Globus pallidus (tissue), 1 donor: Measurements from ENCODE around the gene C2orf69.

Source experiments
- DNase-seq: peaks from one replicate; pipeline ENCODE4 v3.0.0-alpha.2; 2015; ENCODE audit warnings: low spot score

C2orf69 gene

DNA sequence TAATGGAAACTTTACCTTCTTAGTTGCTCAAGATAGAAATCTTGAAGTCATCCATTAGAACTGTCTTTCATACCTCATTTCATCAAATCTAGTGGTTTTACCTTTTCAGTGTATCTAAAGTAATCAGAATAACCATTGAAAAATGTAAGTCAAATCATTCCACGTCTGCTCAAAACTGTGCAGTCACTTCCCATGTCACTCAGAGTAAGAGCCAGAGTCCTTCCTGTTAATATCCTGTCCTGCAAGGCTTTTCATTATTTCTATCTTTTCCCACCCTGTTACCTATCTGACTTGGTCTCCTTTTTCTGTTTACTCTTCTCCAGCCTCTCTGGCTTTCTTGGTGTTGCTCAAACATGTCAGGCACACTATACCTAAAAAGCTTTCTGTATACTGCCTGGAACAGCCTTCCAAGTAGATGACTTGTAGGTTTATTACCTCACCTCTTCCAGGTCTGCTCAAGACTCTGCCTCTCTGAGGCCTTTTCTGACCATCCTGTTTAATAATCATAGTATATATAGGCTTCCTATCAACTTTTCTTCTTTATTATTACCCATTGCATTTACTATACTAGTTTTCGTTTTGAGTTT is 3.4 kb downstream of the C2orf69 start:
- DNase-seq: no peak

DNA sequence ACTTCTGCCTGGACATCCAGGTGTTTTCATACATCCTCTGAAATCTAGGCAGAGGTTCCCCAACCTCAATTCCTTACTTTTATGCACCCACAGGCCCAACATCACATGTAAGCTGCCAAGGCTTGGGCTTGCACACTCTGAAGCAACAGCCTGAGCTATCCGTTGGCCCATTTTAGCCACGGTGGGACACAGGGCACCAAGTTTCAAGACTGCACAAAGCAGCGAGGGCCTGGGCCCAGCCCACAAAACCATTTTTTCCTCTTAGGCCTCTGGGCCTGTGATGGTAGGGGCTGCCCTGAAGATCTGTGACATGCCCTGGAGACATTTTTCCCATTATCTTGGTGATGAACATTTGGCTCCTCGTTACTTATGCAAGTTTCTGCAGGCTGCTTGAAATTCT is 5.9 kb downstream of the C2orf69 start:
- DNase-seq: no peak

DNA sequence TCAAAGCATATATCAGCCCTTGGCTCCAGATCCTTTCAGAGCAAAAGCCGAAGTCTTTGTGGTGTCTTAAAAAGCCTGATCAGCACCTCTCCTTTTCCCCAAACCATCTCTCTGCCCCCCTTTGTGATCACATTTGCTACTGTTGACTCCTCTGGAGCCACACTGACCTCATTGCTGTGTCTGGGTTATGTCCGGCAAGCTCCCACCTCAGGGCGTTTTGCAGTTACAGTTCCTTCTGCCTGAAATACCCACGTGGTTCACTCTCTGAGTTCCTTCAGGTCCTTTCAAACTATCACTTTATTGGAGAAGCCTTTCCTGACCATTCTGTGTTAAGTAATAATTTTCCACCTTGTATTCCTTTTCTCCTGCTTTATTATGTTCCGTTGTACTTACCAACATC is 11.8 kb downstream of the C2orf69 start:
- DNase-seq: no peak

DNA sequence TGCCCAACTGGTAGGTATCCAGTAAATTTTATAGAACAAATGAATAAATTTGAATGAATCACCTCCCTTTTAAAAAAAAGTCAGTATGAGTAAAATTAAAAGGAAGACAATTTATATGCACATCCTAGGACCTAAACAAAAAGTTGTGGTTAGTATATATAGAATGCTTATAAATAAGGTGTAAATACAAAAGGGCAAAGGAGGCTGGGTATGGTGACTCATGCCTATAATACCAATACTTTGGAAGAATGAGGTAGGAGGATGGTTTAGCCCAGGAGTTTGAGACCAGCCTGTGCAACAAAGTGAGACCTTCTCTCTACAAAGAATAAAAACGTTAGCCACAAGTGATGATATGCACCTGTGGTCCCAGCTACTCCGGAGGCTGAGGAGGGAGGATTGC is 12.8 kb downstream of the C2orf69 start:
- no peak for DNase-seq

DNA sequence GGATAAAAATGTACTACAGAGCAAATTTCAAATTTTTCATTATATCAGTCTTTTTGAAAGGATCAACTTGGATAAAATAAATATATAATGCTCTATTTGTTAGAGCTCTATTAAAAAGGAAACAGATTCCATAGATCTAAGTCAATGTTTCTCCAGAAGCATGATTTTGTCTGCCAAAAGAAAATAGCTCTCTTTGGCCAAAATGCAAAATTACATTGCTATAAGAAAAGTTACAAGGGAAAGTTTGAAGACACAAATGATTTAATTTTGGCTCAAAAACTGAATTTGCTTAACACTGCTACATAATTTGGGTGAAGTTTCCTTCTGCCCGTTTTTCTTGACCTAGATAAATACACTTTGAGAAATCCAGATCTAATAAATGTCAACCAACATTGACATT is 15.7 kb downstream of the C2orf69 start:
- DNase-seq: no peak

DNA sequence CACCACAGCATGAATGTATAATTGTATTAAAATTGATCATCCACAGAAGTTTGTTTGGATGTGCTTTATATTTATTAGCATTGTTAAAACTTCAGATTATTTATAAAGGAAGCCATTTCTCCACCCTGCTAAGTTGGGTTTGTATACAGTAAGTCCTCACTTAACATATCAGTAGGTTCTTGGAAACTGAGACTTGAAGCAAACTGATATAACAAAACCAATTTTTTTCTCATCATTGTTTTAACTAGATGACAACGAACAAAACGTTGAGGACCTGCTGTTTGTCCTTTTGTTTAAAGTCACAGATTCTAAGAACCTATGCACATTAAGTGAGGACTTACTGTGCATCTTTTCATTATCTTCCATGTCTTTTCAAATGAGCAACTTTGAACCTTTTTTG is 17.1 kb downstream of the C2orf69 start:
- DNase-seq: no peak

DNA sequence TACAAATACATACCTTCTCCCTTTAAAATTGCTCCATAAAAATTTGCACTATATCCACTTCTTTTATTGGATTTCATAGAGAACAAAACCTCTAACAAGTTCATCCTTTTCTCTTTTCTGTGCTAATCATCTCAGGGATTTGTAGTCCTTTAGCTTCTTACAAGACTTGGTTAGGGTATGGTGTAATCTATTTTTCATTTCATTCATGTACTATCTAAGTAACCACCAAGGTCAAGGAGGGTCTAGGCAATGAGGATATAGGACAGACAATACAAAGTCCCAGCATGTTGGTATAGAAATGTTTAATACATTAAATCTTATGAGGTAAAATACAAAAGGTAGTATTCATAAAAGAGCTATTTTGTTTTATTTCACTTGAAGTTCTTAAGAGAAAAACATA is 17.5 kb downstream of the C2orf69 start:
- no peak for DNase-seq

DNA sequence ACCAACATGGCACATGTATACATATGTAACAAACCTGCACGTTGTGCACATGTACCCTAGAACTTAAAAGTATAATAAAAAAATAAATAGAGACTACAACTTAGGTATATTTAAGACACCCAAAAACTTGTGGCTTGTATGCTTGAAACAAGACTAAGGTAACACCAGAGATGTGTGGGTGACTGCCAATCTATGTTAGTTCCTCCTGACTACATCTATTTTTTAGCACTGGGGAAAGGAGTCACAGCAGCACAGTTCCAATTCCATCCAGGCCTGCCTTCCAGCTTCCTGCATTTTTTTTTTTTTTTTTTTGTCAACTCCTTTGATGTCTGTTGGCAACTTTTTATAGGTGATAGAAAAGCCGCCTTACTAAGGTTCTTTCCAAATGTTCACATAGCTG is 18.2 kb downstream of the C2orf69 start:
- DNase-seq: no peak

DNA sequence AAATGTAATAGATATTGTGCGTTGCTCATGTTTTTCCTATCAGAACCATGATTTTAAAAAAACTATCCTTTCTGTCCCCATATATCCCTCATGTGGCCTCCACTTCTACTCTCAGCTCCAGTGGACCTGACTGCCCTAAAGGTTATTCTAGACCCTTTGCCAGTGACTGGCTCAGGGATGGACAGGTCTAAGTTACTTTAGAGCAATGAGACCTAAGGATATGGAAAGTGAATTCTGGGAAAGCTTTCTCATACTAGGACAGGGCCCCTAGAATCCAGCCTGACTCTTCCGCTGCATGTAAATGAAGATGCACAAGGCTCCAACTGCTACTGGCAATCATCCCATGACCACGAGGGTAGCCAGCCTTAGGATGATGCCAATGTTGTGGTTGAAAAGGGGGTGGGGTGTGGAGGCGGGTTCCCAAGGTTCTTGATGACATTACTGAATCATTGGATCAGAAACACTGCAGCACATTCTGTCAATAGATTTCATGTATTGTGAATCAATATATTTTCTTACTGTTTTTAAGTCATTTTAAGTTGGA is 21.3 kb downstream of the C2orf69 start:
- peak; percentile 98 for DNase-seq

DNA sequence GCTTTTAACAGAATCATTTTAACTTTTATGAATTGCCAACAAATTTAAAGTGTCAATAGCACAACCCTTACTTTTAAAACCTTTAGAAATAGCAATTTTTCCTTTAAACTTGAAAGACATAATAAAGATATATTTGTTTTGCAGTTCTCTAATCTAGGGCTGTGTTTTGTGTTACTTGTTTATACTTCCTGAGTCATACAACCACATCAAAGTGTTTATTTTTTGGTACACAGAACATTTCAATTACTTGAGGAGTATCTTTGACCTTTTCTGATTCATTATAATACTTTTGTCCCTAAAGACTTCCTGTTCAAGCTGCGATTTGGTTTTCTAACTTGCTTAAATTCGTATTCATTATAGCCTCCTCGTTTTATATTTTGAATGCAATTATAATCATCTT is 22.4 kb downstream of the C2orf69 start:
- DNase-seq: no peak

DNA sequence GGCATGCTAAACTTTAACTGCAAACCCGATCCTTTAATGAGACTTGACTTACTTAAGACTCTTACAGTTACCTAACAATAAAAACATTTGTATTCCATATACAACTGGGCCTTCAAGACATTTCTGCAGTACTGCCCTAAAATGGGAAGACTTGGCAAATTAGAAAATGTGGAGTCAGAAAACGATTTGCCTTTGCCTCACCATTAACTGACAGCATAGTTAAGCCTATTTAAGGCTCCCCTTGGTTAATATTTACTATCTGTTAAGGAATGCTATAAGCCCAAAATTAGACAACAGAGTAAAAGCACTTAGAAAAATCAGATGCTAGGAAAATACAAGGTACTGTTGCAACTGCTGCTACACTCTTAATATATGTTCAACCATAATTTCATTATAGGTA is 25.5 kb downstream of the C2orf69 start:
- DNase-seq: no peak

DNA sequence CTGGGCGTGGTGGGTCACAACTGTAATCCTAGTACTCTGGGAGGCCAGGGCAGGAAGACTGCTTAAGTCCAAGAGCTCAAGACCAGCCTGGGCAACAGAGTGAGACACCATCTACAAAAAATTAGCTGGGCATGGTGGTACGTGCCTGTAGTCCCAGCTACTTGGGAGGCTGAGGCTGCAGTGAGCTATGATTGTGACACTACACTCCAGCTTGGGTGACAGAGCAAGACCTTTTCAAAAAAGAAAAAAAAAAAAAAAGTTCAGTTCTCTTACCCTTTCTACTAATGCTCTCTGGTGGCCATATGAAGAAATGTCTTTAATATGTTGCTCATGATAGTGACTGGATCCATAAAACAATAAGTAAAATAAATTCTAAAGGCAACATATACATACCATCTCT is 29.3 kb downstream of the C2orf69 start:
- no peak for DNase-seq

DNA sequence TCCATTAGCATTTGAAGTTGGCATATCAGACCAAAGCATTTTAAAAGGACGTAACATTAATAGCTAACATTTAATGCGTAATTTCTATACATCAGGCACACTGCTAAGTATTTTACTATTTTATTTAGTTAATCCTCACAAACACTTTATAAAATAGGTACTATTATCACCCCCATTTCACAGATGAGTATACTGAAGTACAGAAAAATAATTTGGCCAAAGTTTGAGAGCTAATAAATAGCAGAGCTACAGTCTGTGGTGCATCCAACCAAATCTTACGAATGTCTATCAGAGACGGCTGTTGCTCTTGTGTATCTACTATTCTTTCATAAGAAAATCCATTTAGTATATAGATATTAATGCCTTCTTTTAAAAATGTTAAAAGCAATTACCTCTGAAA is 32.3 kb downstream of the C2orf69 start:
- no peak for DNase-seq

DNA sequence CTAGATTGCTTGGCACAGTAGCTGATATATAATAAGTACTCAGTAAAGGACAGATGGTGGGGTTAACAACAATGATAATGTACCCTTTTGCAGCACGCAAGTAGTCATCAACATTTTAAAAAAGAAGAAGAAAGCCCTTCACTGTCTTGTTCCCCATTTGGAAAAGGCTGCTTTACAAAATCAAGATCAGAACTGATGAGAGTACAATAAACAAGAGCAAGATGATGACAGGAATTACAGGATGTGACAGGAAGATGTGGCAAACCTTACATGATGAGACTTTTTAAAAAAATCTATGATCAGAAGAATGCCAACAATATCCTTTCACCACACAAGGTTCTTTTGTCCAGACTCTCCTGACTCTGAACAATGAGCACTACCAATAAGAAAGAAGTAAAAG is 35.1 kb downstream of the C2orf69 start:
- no peak for DNase-seq

DNA sequence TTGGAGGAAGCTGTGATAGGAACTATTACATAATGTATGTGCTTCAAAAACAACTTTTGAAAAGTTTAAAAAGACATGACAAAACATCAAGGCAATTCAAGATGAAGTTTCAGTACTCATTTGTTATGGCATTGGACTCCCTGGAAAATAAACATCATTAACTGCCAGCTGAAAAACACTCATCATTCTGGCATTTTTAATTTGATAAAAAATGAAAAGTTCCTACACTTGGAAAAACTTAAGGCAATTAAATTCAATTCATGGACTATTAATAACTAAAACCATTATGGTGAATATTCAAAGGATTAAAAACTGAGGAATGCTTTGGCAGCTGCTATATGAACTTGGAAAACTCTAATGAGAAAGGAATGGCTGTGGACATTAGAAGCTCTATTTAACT is 35.7 kb downstream of the C2orf69 start:
- DNase-seq: no peak

DNA sequence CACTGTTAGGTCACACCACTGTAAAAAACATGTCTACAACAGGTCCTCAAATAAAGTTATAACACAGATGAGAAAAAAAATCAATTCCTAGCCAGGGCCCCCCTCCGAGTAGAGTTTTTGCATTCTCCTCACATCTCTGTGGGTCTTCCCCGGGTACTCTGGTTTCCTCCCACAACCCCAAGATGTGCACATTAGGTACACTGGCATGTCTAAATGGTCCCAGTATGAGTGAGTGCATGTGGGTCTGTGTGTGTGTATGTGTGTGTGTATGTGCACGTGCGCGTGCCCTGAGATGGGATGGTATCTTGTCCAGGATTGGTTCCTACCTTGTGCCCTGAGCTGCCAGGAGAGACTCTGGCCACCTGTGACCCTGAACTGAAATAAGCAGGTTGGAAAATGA is 39.3 kb downstream of the C2orf69 start:
- DNase-seq: no peak

DNA sequence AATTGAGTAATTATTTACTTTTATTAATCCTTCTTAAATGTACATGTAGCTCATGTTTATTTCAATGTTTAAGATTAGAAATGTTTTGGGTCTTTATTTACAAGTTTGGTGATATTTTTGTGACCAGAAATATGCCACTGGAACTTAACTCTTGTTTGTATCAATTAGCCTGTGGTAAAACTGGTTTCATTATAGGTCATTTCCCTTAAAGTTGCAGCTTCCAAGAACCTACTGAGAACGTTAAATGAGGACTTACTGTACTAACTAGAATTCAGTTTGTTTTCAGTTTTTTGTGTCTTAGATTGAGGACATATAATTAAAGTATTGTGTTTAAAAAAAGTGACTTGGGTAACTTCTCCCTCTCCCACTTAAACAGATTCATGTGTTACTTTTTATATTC is 39.9 kb downstream of the C2orf69 start:
- DNase-seq: no peak

DNA sequence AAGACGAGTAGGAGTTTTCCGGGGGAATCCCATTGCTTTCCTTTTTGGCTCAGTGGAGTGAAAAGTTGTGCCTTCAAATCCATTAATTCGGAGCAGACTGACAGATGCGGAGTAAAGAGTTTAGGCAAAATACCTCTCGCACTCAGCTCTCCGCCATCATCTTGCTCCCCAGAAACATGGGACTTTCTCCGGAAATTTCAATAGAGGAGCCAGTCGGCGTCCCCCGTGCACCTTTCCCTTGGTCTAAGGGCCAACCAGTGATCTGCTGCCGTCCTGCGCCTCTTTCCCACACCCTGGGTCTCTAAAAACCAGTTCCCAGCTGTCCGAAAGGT is 43.9 kb downstream of the C2orf69 start:
- DNase-seq: no peak

DNA sequence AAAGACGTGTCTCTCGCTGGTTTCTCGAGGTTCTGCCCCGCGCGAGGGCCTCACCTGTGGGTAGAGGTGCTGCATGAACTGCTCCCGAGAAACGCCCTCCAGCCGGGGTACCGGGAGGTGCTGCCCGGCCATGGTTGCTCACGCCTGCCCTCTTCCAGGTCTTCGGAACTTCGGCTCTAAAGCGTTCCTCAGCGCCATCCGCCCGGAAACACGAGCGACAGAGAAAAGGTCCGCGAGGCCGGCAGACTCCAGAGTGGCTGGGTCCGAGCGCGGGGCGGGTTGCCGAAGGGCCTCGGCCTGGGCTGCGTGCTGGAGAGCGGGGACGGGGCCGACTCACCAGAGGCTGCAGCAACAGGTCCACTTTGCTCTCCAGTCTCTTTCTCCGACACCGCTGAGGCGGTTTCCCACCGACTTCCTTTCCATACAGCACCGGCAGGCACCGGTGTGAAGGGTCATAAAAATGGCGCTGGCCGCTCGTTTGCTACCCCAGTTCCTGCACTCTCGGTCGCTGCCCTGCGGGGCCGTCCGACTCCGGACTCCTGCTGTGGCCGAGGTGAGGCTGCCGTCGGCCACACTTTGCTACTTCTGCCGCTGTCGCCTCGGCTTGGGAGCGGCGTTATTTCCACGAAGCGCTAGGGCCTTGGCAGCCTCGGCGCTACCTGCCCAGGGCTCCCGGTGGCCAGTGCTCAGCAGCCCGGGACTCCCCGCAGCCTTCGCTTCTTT is 44.4 kb downstream of the C2orf69 start, which contains the start of the genes MAIP1 and TYW5:
MAIP1 (plus strand) TSS at position 244 of the 723 bp plus-strand sequence; CDS start at position 461, 217 bp downstream.
TYW5 (minus strand) TSS at position 153 of the 723 bp plus-strand sequence; CDS start at position 132, 21 bp downstream.
- peak; percentile 87 for DNase-seq

DNA sequence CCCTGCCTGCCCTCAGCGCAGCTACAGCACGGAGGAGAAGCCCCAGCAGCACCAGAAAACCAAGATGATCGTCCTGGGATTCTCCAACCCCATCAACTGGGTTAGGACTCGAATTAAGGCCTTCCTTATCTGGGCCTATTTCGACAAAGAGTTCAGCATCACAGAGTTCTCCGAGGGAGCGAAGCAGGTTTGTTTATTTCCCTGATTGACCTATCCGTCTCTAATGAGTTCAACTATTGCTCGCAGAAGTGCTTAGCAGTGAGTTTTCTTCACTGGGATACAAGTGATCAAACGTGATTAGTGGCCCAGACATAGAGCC is 44.9 kb downstream of the C2orf69 start:
- no peak for DNase-seq

DNA sequence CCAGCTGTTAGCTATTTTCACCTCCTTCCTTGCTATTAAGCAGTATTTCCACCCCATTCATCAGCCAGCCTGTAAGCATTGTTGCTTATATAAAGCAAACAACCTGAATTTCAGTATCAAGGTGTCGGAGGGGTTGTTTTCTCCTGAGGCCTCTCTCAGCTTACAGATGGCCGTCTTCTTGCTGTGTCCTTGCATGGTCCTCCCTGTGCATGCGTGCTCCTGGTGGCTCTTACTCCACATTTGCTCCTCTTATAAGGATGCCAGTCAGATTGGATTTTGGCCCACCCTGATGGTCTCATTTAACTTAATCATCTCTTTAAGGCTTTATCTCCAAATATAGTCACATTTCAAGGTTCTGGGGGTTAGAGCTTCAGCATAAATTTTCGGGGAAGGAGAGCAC is 46.9 kb downstream of the C2orf69 start:
- DNase-seq: no peak

DNA sequence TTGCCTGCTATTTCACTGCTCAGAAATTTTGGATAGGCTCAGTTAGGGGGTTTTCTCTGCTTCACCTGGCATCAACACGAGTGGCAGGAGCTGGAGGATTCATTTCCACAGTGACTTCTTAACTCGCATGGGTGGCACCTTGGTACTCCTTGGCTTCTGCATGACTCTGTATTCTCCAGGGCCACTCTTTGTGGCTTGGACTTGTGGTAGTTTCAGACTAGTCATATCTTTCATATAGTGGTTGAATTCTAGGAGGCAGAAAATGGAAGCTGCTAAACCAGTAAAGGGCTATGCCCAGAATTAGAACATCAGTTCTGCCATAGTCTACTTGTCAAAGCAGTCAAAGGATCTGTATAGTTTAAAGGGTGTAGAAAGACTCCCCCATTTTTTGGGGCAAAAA is 51.1 kb downstream of the C2orf69 start:
- no peak for DNase-seq

DNA sequence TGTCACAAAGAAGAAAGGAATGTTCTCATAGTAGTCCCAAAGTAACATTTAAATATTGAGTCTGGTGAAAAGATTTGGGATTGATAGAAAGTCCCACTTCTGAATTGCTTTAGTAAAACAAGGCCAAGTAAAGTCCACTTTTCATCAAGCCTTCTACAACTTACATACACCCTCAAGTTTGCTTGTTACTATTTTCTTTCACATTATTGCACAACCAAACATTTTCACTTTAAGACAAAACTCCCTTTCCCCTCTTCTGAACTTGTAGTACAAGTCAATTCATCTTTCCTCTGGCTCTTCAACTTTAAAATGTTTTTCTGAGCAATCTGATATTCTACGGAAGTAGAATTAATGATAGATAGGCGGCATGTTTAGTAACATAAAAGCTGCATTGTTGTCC is 55.3 kb downstream of the C2orf69 start:
- no peak for DNase-seq

DNA sequence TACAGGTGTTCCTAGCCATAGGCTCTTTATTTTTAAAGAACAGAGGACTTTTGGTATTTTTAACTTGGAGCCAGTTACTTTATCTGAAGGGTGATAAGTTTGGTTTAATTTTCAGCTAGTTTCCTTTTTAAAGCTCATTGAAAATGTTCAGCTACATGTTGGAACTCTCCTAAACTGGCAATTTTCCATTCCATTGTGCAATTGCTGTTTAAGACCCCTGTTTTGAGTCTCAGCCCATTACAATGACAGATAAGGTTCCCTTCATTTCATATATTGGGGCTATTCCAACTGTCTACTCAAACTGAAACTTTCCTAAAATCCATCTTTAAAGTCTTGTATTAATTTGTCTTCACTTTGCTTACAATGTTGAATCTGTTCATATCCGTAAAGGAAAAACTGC is 55.9 kb downstream of the C2orf69 start:
- DNase-seq: no peak
